B cell (primary cell): ENCODE data around the gene UGDH. TPM values are rescaled to one million over a fixed set of nuclear protein-coding genes. Genes with fewer than 3 reads are reported as not detected.

Source experiments
- polyA plus RNA-seq: library from polyadenylated mRNA; depleted of rRNA; stranded (reverse); fragments of >200 nt; gene quantifications from 2 replicates; pipeline ENCODE4 v1.2.3, GENCODE V29; 2012
- total RNA-seq, 2 donors: library from RNA; stranded (reverse); fragments of 120-200 nt in 1 of 2; gene quantifications; 1 replicate in 1 of 2; 2 replicates in 1 of 2; pipeline versions ENCODE4 v1.2.3 to v1.2.4, GENCODE V29; 2013 to 2022

Gene UGDH
- total and polyA plus RNA-seq, 2 donors (not counting 1 experiment from before 2014, with no cell fraction given), result 3.5 to 25.4 TPM

Other genes starting within 250 kb of the UGDH start
- gene RFC1, start 161.1 kb downstream of the UGDH start, total RNA-seq, result 55.1 and 66.5 TPM in 2 replicates
- 14.9 and 32.1 TPM in 2 replicates for gene RFC1, start 161.1 kb downstream of the UGDH start, polyA plus RNA-seq
- gene KLB, start 120.5 kb downstream of the UGDH start, total RNA-seq, result 0.10 TPM in 1 of 2 replicates, not detected in the other
- 0.01 and 0.09 TPM in 2 replicates for gene KLB, start 120.5 kb downstream of the UGDH start, polyA plus RNA-seq
- 2,031 and 2,048 TPM in 2 replicates for gene RPL9, start 68.5 kb downstream of the UGDH start, total RNA-seq
- 2,407 and 3,409 TPM in 2 replicates for gene RPL9, start 68.5 kb downstream of the UGDH start, polyA plus RNA-seq
- gene LIAS, start 68.4 kb downstream of the UGDH start, total RNA-seq, result 20.9 and 24.7 TPM in 2 replicates
- 12.0 and 13.6 TPM in 2 replicates for gene LIAS, start 68.4 kb downstream of the UGDH start, polyA plus RNA-seq
- gene SMIM14, start 111.4 kb upstream of the UGDH start, total RNA-seq, result 43.5 and 56.0 TPM in 2 replicates
- gene SMIM14, start 111.4 kb upstream of the UGDH start, polyA plus RNA-seq, result 33.4 and 38.9 TPM in 2 replicates
- 46.3 and 51.0 TPM in 2 replicates for gene UBE2K, start 170.7 kb upstream of the UGDH start, total RNA-seq
- gene UBE2K, start 170.7 kb upstream of the UGDH start, polyA plus RNA-seq, result 14.3 and 19.3 TPM in 2 replicates